Upper lobe of left lung (tissue), 4 donors: ENCODE results near the gene MED27.

Source experiments
- EP300 ChIP-seq, 4 donors: sonication (generic); formaldehyde crosslinking; IDR thresholded peaks; one replicate each; pipeline ENCODE4 v1.5.1; 2017; ENCODE audit warnings: antibody characterized with exemption in 4 of 4, control low read depth in 2 of 4
- POLR2AphosphoS5 ChIP-seq, 2 donors: sonication (generic); formaldehyde crosslinking; IDR thresholded peaks; one replicate each; pipeline ENCODE4 v1.5.1; 2017; ENCODE audit warnings: antibody characterized with exemption in 2 of 2

DNA sequence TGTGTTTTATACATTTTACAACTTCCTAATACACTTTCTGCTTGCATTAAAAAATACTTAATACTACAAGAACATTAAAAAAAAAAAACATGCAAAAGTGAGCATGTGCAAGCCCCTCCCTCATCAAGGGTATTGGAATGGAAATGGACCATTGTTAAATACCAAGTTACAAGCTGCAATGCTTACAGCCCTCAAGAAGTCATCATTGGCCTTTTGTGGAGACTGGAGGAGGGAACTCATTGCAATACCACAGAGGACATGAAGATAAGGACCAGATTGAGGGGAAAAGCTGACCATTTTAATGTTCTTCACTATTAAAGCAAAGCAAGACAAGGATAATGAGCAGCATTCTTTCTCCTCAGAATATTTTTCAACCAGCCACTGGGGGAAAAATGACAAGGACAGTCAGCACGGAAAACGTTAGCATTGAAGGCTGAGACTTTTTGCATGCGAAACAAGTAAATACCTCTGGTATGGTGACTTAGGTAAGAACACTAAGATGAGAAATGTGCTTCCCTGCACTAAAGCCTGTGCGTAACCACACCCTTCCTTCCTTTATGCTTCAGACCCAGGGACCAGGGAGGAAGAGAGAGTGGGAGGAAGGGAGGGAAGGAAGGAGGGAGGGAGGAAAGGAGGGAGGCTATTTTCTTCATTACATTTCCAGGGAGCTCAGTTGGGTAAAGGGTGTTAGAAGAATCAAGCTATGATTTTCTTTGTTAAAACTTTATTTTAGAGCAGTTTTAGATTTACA lies 198.7 kb downstream of the MED27 start:
- TF ChIP-seq EP300 (IDR thresholded peaks at IDR 0.05) (no peak), POLR2AphosphoS5 (IDR thresholded peaks at IDR 0.05) (no peak)
